ENCODE data around the gene C8G. TPM values are rescaled to one million over a fixed set of nuclear protein-coding genes. Genes with fewer than 3 reads are reported as not detected.

Gene C8G
- total and polyA plus RNA-seq, 9 of the 15 experiments (the other 6 are each of a cell fraction or from before 2014, with no cell fraction given) = 0.35 to 5.9 (median 2.7) TPM; not detected in 2

DNA sequence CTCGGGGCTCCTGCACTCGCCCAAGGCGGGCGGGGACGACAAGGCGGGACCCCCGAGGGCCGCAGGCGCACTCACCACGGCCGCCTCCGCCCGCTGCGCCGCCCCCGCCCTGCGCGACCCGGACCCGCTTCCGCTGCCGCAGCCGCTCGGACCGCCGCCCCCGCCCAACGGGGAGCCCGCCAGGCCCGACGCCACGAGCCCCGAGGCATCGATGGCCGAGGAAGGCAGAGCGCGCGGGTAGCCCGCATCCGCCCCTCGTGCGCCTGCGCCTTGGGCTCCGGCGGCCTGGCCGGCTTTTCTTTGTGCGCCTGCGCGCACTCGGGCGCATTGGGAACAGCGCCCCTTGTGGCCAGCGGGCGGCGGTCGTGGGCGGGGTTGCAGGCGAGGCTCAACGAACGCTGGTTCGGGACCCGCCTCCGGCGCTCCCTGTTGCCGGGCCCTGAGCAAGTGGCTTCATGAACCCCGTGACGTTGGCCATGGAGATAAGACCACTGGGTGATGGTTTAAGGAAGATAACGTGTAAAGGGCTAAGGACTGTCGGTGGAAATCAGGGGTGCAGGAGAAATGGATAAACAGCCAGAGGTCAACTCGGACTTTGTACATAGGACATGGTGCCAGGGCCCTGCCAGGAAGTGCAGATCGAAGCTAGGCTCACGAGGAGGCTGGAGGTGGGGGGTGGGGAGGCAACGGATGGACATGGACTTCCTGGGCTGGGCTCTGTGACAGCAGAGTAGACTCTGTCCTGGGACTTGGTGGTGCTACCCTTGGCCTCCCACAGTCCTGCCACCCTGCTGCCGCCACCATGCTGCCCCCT is at the start of gene C8G, which contains the start of gene FBXW5 (continued):
- TF ChIP-seq ZNF146 (CRISPR knock-in tag; IDR thresholded peaks at IDR 0.05; ENCODE audit: unreplicated experiment) (no peak), ZNF766 (CRISPR knock-in tag; conservative IDR thresholded peaks at IDR 0.05) (0 out of 2 replicates have a peak, but pooled peaks have one; percentile 40), NR2F6 (CRISPR knock-in tag; IDR thresholded peaks at IDR 0.05) (no peak), RBM22 (IDR thresholded peaks at IDR 0.05; ENCODE audit: low read depth, low read length, poor library complexity, severe bottlenecking) (peak; percentile 80), AFF1 (IDR thresholded peaks at IDR 0.05; ENCODE audit: low read depth in 1 of 2, partially characterized antibody in 2 of 2) (peak in 1 of 2 experiments; percentile 56), SRSF9 (IDR thresholded peaks at IDR 0.05; ENCODE audit: borderline replicate concordance, low read depth, low read length) (no peak), NEUROD1 (IDR thresholded peaks at IDR 0.05; ENCODE audit: borderline replicate concordance, low read depth, low read length, partially characterized antibody) (peak; percentile 16), ZNF780A (CRISPR knock-in tag; IDR thresholded peaks at IDR 0.05) (no peak), ZNF551 (CRISPR knock-in tag; IDR thresholded peaks at IDR 0.05) (no peak), FUS (optimal IDR thresholded peaks at IDR 0.05; ENCODE audit: low read depth, low read length) (peak; percentile 88)
- TF ChIP-seq, protein P1, sequence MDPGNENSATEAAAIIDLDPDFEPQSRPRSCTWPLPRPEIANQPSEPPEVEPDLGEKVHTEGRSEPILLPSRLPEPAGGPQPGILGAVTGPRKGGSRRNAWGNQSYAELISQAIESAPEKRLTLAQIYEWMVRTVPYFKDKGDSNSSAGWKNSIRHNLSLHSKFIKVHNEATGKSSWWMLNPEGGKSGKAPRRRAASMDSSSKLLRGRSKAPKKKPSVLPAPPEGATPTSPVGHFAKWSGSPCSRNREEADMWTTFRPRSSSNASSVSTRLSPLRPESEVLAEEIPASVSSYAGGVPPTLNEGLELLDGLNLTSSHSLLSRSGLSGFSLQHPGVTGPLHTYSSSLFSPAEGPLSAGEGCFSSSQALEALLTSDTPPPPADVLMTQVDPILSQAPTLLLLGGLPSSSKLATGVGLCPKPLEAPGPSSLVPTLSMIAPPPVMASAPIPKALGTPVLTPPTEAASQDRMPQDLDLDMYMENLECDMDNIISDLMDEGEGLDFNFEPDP (CRISPR knock-in tag; IDR thresholded peaks at IDR 0.05) = no peak
- TF ChIP-seq, protein P2, sequence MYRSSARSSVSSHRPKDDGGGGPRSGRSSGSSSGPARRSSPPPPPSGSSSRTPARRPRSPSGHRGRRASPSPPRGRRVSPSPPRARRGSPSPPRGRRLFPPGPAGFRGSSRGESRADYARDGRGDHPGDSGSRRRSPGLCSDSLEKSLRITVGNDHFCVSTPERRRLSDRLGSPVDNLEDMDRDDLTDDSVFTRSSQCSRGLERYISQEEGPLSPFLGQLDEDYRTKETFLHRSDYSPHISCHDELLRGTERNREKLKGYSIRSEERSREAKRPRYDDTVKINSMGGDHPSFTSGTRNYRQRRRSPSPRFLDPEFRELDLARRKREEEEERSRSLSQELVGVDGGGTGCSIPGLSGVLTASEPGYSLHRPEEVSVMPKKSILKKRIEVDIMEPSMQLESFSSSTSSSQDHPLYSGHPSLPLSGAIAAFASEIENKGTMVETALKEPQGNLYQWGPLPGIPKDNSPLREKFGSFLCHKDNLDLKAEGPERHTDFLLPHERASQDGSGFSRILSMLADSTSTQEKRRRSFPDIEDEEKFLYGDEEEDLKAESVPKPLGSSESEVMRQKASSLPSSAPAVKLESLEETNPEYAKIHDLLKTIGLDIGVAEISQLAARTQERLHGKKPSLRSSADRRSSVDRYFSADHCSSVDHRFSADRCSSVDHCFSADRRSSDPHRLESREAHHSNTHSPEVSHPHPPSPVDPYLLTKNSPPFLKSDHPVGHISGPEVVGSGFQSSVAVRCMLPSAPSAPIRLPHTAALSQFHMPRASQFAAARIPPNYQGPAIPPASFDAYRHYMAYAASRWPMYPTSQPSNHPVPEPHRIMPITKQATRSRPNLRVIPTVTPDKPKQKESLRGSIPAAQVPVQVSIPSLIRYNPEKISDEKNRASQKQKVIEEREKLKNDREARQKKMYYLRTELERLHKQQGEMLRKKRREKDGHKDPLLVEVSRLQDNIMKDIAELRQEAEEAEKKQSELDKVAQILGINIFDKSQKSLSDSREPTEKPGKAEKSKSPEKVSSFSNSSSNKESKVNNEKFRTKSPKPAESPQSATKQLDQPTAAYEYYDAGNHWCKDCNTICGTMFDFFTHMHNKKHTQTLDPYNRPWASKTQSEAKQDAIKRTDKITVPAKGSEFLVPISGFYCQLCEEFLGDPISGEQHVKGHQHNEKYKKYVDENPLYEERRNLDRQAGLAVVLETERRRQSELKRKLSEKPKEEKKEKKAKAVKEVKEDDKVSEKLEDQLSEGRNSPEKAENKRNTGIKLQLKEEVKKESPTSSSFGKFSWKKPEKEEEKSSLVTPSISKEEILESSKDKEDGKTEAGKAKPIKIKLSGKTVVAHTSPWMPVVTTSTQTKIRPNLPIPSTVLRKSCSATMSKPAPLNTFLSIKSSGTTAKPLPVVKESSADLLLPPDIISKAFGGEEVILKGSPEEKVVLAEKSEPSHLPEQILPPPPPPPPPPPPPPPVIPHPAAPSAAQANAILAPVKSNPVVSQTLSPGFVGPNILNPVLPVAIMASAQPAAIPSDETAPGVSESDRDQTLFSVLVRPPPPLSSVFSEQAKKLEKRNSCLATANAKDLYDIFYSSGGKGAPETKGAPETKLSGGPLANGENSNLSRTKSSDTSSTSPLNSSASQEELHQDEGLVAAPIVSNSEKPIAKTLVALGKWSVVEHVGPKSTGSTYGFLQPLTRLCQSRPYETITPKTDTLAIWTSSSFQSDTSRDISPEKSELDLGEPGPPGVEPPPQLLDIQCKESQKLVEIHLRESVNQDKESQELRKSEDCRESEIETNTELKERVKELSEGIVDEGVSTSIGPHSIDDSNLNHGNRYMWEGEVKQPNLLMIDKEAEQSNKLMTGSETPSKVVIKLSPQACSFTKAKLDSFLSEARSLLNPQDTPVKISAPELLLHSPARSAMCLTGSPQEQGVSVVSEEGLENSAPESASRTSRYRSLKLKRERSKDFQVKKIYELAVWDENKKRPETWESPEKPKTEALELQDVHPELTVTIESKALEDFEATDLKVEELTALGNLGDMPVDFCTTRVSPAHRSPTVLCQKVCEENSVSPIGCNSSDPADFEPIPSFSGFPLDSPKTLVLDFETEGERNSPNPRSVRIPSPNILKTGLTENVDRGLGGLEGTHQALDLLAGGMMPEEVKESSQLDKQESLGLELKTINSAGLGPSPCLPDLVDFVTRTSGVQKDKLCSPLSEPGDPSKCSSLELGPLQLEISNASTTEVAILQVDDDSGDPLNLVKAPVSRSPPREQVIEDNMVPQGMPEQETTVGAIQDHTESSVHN (IDR thresholded peaks at IDR 0.05; ENCODE audit: borderline replicate concordance in 1 of 2, low read depth in 1 of 2) = no peak
